ENCODE results near the gene LAMTOR5.
A peak's percentile ranks its signal among the peaks of the same experiment; 100 is the strongest.
"Not testable (repeated sequence)": the region's sequence is repeated elsewhere in the genome, so short reads cannot be mapped to it uniquely, and the experiment has no call there.

Gene LAMTOR5

GRCh38 chr1:110407260-110408210, at the start of gene LAMTOR5:
Gene LAMTOR5 (minus strand): TSS chr1:110407694. CDS start chr1:110407620, 74 bp downstream.
- peak; percentile 94 for DNase-seq

- DNase-seq: no peak
These were observed 49.7 kb upstream of the LAMTOR5 start for GRCh38 chr1:110457206-110457605.

- no peak for DNase-seq
These were observed 47.7 kb upstream of the LAMTOR5 start for GRCh38 chr1:110455151-110455550.

GRCh38 chr1:110454328-110454727, 46.8 kb upstream of the LAMTOR5 start:
- DNase-seq: no peak

GRCh38 chr1:110453829-110454228, 46.3 kb upstream of the LAMTOR5 start:
- no peak for DNase-seq

GRCh38 chr1:110452330-110452729, 44.8 kb upstream of the LAMTOR5 start:
- no peak for DNase-seq

GRCh38 chr1:110450929-110451328, 43.4 kb upstream of the LAMTOR5 start, which contains the start of gene PROK1:
Gene PROK1 (plus strand): TSS chr1:110451149. CDS start chr1:110451217, 68 bp downstream.
- DNase-seq: no peak

- DNase-seq: no peak
These were observed 42.5 kb upstream of the LAMTOR5 start for GRCh38 chr1:110449661-110450651.

GRCh38 chr1:110444561-110444960, 37.1 kb upstream of the LAMTOR5 start:
- DNase-seq: no peak

GRCh38 chr1:110443451-110443850, 36.0 kb upstream of the LAMTOR5 start:
- DNase-seq: no peak

- no peak for DNase-seq
These were observed 34.4 kb upstream of the LAMTOR5 start for GRCh38 chr1:110441888-110442287.

GRCh38 chr1:110440877-110441276, 33.4 kb upstream of the LAMTOR5 start:
- no peak for DNase-seq

GRCh38 chr1:110439873-110440272, 32.4 kb upstream of the LAMTOR5 start:
- DNase-seq: not testable (repeated sequence)

- no peak for DNase-seq
These were observed 31.4 kb upstream of the LAMTOR5 start for GRCh38 chr1:110438893-110439292.

GRCh38 chr1:110437645-110438299, 30.3 kb upstream of the LAMTOR5 start:
- DNase-seq: not testable (repeated sequence)

GRCh38 chr1:110436635-110437034, 29.1 kb upstream of the LAMTOR5 start:
- DNase-seq: no peak

GRCh38 chr1:110434946-110435345, 27.5 kb upstream of the LAMTOR5 start:
- no peak for DNase-seq

- DNase-seq: peak; percentile 9
These were observed 26.3 kb upstream of the LAMTOR5 start for GRCh38 chr1:110433803-110434202.

GRCh38 chr1:110433213-110433612, 25.7 kb upstream of the LAMTOR5 start:
- no peak for DNase-seq

GRCh38 chr1:110430901-110431300, 23.4 kb upstream of the LAMTOR5 start:
- DNase-seq: no peak

GRCh38 chr1:110430366-110430765, 22.9 kb upstream of the LAMTOR5 start:
- no peak for DNase-seq

- no peak for DNase-seq
These were observed 21.5 kb upstream of the LAMTOR5 start for GRCh38 chr1:110428946-110429345.

- DNase-seq: no peak
These were observed 19.4 kb upstream of the LAMTOR5 start for GRCh38 chr1:110426854-110427253.

Data from activated CD4-positive, alpha-beta T cell treated with anti-CD3 and anti-CD28 coated beads for 48 hours (primary cell).